Measurements from ENCODE around the gene ENOX1. TPM values are rescaled to one million over a fixed set of nuclear protein-coding genes. Genes with fewer than 3 reads are reported as not detected.

Gene ENOX1
- total and polyA plus RNA-seq, 2 of the 8 experiments (the other 6 are each of a cell fraction or from before 2014, with no cell fraction given) = 0.23 to 0.37 TPM

GRCh38 chr13:43782686-43783085 lies 4.1 kb downstream of the ENOX1 start (continued):
- TF ChIP-seq CHD7 (IDR thresholded peaks at IDR 0.05; ENCODE audit: insufficient replicate concordance, low read length) = no peak
- no peak for TF ChIP-seq MAFK (IDR thresholded peaks at IDR 0.05; ENCODE audit: low read depth, low read length)
- TF ChIP-seq E2F6 (IDR thresholded peaks at IDR 0.05) = no peak
- no peak for TF ChIP-seq CHD1 (IDR thresholded peaks at IDR 0.05; ENCODE audit: low read depth, low read length)
- TF ChIP-seq SAP30 (IDR thresholded peaks at IDR 0.05; ENCODE audit: insufficient read depth, insufficient replicate concordance, low read length) = no peak
- no peak for TF ChIP-seq RBBP5 (IDR thresholded peaks at IDR 0.05; ENCODE audit: borderline replicate concordance, low read depth, low read length)
- TF ChIP-seq NRF1 (IDR thresholded peaks at IDR 0.05; ENCODE audit: low read depth, low read length) = no peak
- no peak for TF ChIP-seq SIN3A (conservative IDR thresholded peaks at IDR 0.05 in 1 of 2, IDR thresholded peaks at IDR 0.05 in 1 of 2; ENCODE audit: low read depth in 1 of 2, low read length in 2 of 2)
- no peak for TF ChIP-seq JUND (IDR thresholded peaks at IDR 0.05; ENCODE audit: low read length)

All from H1 (cell line).